Measurements from ENCODE around the gene RGS16. TPM values are rescaled to one million over a fixed set of nuclear protein-coding genes. Genes with fewer than 3 reads are reported as not detected.

Gene RGS16
- total and polyA plus RNA-seq, 2 donors (not counting 1 experiment from before 2014, with no cell fraction given): 3.3 to 11.4 TPM

- no peak overlapping the region for H3K4me3 Mint-ChIP-seq
- H3K27me3 Mint-ChIP-seq: peaks cover 7% of the 10 kb centered on the region
- no peak overlapping the region for H3K27ac Mint-ChIP-seq
- H3K79me2 ChIP-seq (ENCODE audit: control insufficient read depth, insufficient read depth, low read length): no peaks in the 10 kb centered on the region
- no peak overlapping the region for H2AFZ ChIP-seq (ENCODE audit: insufficient read depth, low read depth, low read length, poor library complexity, severe bottlenecking)
- TF ChIP-seq CTCF (IDR thresholded peaks at IDR 0.05): no peak
- no peak for TF ChIP-seq EZH2 (IDR thresholded peaks at IDR 0.05; ENCODE audit: borderline replicate concordance, insufficient read depth, low read depth, low read length, poor library complexity, severe bottlenecking)
- H3K27ac ChIP-seq (ENCODE audit: low read length in 2 of 2): no peak overlapping the region
- peaks cover 0 to 3% (median 0%) of the 10 kb centered on the region in 4 experiments for H3K27me3 ChIP-seq (replicated peaks in 1 of 4; ENCODE audit: control extremely low read depth in 1 of 4, control insufficient read depth in 3 of 4, insufficient read depth in 4 of 4, low read length in 3 of 4)
- intact Hi-C loops (cut with micrococcal nuclease): no loop called here
- no peaks in the 10 kb centered on the region for H3K36me3 ChIP-seq (replicated peaks in 1 of 2; ENCODE audit: control extremely low read depth in 1 of 2, control insufficient read depth in 1 of 2, extremely low read depth in 1 of 2, insufficient read depth in 2 of 2, low read length in 1 of 2)
- H4K20me1 ChIP-seq (ENCODE audit: control insufficient read depth, insufficient read depth, low read length, poor library complexity, severe bottlenecking): no peaks in the 10 kb centered on the region
- ChIA-PET POLR2A (no interaction called here), CTCF (no interaction called here)
- no CpG with 5 or more reads among the region's 2 CpGs for WGBS (ENCODE audit: insufficient coverage)
- no peaks in the 10 kb centered on the region for H3K9me3 Mint-ChIP-seq (ENCODE audit: insufficient read depth)
- no peak for DNase-seq
- H3K9ac ChIP-seq (ENCODE audit: low read length): no peak overlapping the region
- H3K4me1 ChIP-seq (ENCODE audit: control insufficient read depth in 2 of 2, insufficient read depth in 2 of 2, low read length in 2 of 2): peaks cover 4 to 7% of the 10 kb centered on the region in 2 donors
- no peak overlapping the region for H3K4me2 ChIP-seq (replicated peaks; ENCODE audit: low read depth, low read length, poor library complexity, severe bottlenecking)
- H3K4me3 ChIP-seq (ENCODE audit: control extremely low read depth in 1 of 5, extremely low read depth in 1 of 5, insufficient read depth in 1 of 5, low read depth in 2 of 5, low read length in 4 of 5): no peak overlapping the region
- ATAC-seq (ENCODE audit: low read depth): no peak
- H3K9me3 ChIP-seq (ENCODE audit: control extremely low read depth in 1 of 3, control insufficient read depth in 2 of 3, insufficient read depth in 1 of 3, low read length in 2 of 3): peaks cover 0 to 1% (median 0%) of the 10 kb centered on the region in 3 donors
- peaks cover 9% of the 10 kb centered on the region for H3K4me1 Mint-ChIP-seq
Measured at GRCh38 chr1:182653986-182654385, 49.8 kb upstream of the RGS16 start.

DNA sequence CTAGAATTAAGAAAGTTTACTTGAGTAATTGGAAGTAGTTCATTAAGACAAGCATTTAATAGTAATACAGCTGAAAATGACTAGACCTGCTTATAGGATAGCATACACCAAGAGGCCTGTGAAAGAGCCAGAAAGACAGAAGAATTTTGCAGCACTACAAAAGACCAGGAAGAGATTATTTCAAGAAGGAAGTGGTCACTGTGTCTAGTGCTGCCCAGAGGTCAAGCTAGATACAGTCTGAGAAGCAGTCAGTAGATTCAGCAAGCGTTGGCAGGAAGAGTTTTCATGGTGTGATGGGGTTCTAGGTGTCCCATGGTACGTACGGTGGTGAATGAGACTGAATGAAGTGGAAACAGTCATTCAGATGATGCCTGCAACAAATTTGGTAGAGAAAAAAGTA, 48.7 kb upstream of the RGS16 start:
- Histone ChIP-seq H3K27me3 (replicated peaks in 1 of 4; ENCODE audit: control extremely low read depth in 1 of 4, control insufficient read depth in 3 of 4, insufficient read depth in 4 of 4, low read length in 3 of 4) (peaks cover 0 to 3% (median 0%) of the 10 kb centered on the region in 4 experiments), H3K9me3 (ENCODE audit: control extremely low read depth in 1 of 3, control insufficient read depth in 2 of 3, insufficient read depth in 1 of 3, low read length in 2 of 3) (peaks cover 0 to 1% (median 0%) of the 10 kb centered on the region in 3 donors), H4K20me1 (ENCODE audit: control insufficient read depth, insufficient read depth, low read length, poor library complexity, severe bottlenecking) (no peaks in the 10 kb centered on the region), H3K27ac (ENCODE audit: low read length in 2 of 2) (no peak overlapping the region), H2AFZ (ENCODE audit: insufficient read depth, low read depth, low read length, poor library complexity, severe bottlenecking) (no peak overlapping the region), H3K36me3 (replicated peaks in 1 of 2; ENCODE audit: control extremely low read depth in 1 of 2, control insufficient read depth in 1 of 2, extremely low read depth in 1 of 2, insufficient read depth in 2 of 2, low read length in 1 of 2) (no peaks in the 10 kb centered on the region), H3K9ac (ENCODE audit: low read length) (no peak overlapping the region), H3K79me2 (ENCODE audit: control insufficient read depth, insufficient read depth, low read length) (no peaks in the 10 kb centered on the region), H3K4me1 (ENCODE audit: control insufficient read depth in 2 of 2, insufficient read depth in 2 of 2, low read length in 2 of 2) (peaks cover 7 to 10% of the 10 kb centered on the region in 2 donors), H3K4me3 (ENCODE audit: control extremely low read depth in 1 of 5, extremely low read depth in 1 of 5, insufficient read depth in 1 of 5, low read depth in 2 of 5, low read length in 4 of 5) (no peak overlapping the region), H3K4me2 (replicated peaks; ENCODE audit: low read depth, low read length, poor library complexity, severe bottlenecking) (no peak overlapping the region)
- Mint-ChIP-seq H3K27me3 (peaks cover 4% of the 10 kb centered on the region), H3K4me1 (peaks cover 9% of the 10 kb centered on the region), H3K9me3 (ENCODE audit: insufficient read depth) (no peaks in the 10 kb centered on the region), H3K27ac (no peak overlapping the region), H3K4me3 (no peak overlapping the region)
- POLR2A ChIA-PET: no interaction called here
- intact Hi-C loops (cut with micrococcal nuclease): no loop called here
- WGBS (ENCODE audit: insufficient coverage): 72% methylated on average over 3 of the region's 3 CpGs
- no peak for ATAC-seq (ENCODE audit: low read depth)
- TF ChIP-seq CTCF (IDR thresholded peaks at IDR 0.05) (no peak), EZH2 (IDR thresholded peaks at IDR 0.05; ENCODE audit: borderline replicate concordance, insufficient read depth, low read depth, low read length, poor library complexity, severe bottlenecking) (no peak)
- CTCF ChIA-PET: interaction anchor here (0.6 to 1.1 kb wide), 2 partner anchors 25 to 205 kb away, joined by 3 read pairs; no protein-coding TSS in a partner anchor
- no peak for DNase-seq
